Coronary artery (tissue), 2 donors: ENCODE results near the gene MIPOL1.
"Not testable (repeated sequence)": the region's sequence is repeated elsewhere in the genome, so short reads cannot be mapped to it uniquely, and the experiment has no call there.

ENCODE experiments used
- DNase-seq: peaks from one replicate; pipeline ENCODE4 v3.0.0-alpha.2; 2017; ENCODE audit warnings: low spot score
- H3K27ac ChIP-seq, 2 donors: fragments of 200-600 bp; sonication (generic); one replicate each; pipeline ENCODE4 v1.5.1; 2016 to 2019
- H3K4me3 ChIP-seq: fragments of 200-600 bp; sonication (generic); 2 replicates; pipeline ENCODE4 v1.5.1; 2016; ENCODE audit warnings: mild to moderate bottlenecking, moderate library complexity
- CTCF ChIP-seq: fragments of 200-600 bp; sonication (generic); IDR thresholded peaks from one replicate; pipeline ENCODE4 v1.5.1; 2019; ENCODE audit warnings: antibody characterized with exemption

MIPOL1 gene

GRCh38 chr14:37375566-37375965 is 177.8 kb downstream of the MIPOL1 start:
- Histone ChIP-seq H3K27ac (no peak overlapping the region), H3K4me3 (no peak overlapping the region)
- DNase-seq = no peak
- no peak for TF ChIP-seq CTCF

GRCh38 chr14:37376944-37377609 is 179.3 kb downstream of the MIPOL1 start:
- no peak for TF ChIP-seq CTCF
- Histone ChIP-seq H3K27ac (no peak overlapping the region), H3K4me3 (no peak overlapping the region)
- no peak for DNase-seq

- no peak overlapping the region for H3K4me3 ChIP-seq
- TF ChIP-seq CTCF = no peak
- no peak overlapping the region for H3K27ac ChIP-seq
- DNase-seq = no peak
These were observed 187.3 kb downstream of the MIPOL1 start for GRCh38 chr14:37384870-37385596.

GRCh38 chr14:37397157-37397940 is 199.6 kb downstream of the MIPOL1 start:
- DNase-seq, H3K27ac ChIP-seq, H3K4me3 ChIP-seq: not testable (repeated sequence)

- no peak overlapping the region for H3K4me3 ChIP-seq
- H3K27ac ChIP-seq = no peak overlapping the region
- DNase-seq = no peak
- TF ChIP-seq CTCF = no peak
These were observed 200.1 kb downstream of the MIPOL1 start for GRCh38 chr14:37397941-37398215.

GRCh38 chr14:37399517-37399916 is 201.8 kb downstream of the MIPOL1 start:
- TF ChIP-seq CTCF = no peak
- no peak overlapping the region for H3K27ac ChIP-seq
- no peak for DNase-seq
- H3K4me3 ChIP-seq = no peak overlapping the region

- no peak for DNase-seq
- no peak overlapping the region for H3K27ac ChIP-seq
- no peak for TF ChIP-seq CTCF
- no peak overlapping the region for H3K4me3 ChIP-seq
These were observed 203.4 kb downstream of the MIPOL1 start for GRCh38 chr14:37401093-37401492.
